Ishikawa (cell line): Measurements from ENCODE around the gene KCNJ6.

ENCODE experiments used
- CREB1 ChIP-seq: IDR thresholded peaks from 2 replicates; pipeline ENCODE4 v1.6.1; 2012; ENCODE audit warnings: low read depth
- EGR1 ChIP-seq: IDR thresholded peaks from 2 replicates; pipeline ENCODE4 v1.6.1; 2012
- EP300 ChIP-seq: IDR thresholded peaks from 2 replicates; pipeline ENCODE4 v1.6.1; 2012; ENCODE audit warnings: borderline replicate concordance
- FOXM1 ChIP-seq: IDR thresholded peaks from 2 replicates; pipeline ENCODE4 v1.6.1; 2012; ENCODE audit warnings: low read depth, borderline replicate concordance
- NFIC ChIP-seq: IDR thresholded peaks from 2 replicates; pipeline ENCODE4 v1.6.1; 2012
- RAD21 ChIP-seq: IDR thresholded peaks from 2 replicates; pipeline ENCODE4 v1.6.1; 2012; ENCODE audit warnings: low read depth
- TAF1 ChIP-seq: IDR thresholded peaks from 2 replicates; pipeline ENCODE4 v1.6.1; 2012; ENCODE audit warnings: low read depth, mild to moderate bottlenecking
- TCF12 ChIP-seq: IDR thresholded peaks from 2 replicates; pipeline ENCODE4 v1.6.1; 2012; ENCODE audit warnings: low read depth
- TEAD4 ChIP-seq: IDR thresholded peaks from 2 replicates; pipeline ENCODE4 v1.6.1; 2012
- YY1 ChIP-seq: IDR thresholded peaks from 2 replicates; pipeline ENCODE4 v1.6.1; 2012; ENCODE audit warnings: low read depth
- TF ChIP-seq, protein P1 (sequence below): IDR thresholded peaks from 2 replicates; pipeline ENCODE4 v1.6.1; 2012
- TF ChIP-seq, protein P2 (sequence below): IDR thresholded peaks from 2 replicates; pipeline ENCODE4 v1.6.1; 2012
- TF ChIP-seq, protein P3 (sequence below): IDR thresholded peaks from 2 replicates; pipeline ENCODE4 v1.6.1; 2012; ENCODE audit warnings: low read depth, mild to moderate bottlenecking

DNA sequence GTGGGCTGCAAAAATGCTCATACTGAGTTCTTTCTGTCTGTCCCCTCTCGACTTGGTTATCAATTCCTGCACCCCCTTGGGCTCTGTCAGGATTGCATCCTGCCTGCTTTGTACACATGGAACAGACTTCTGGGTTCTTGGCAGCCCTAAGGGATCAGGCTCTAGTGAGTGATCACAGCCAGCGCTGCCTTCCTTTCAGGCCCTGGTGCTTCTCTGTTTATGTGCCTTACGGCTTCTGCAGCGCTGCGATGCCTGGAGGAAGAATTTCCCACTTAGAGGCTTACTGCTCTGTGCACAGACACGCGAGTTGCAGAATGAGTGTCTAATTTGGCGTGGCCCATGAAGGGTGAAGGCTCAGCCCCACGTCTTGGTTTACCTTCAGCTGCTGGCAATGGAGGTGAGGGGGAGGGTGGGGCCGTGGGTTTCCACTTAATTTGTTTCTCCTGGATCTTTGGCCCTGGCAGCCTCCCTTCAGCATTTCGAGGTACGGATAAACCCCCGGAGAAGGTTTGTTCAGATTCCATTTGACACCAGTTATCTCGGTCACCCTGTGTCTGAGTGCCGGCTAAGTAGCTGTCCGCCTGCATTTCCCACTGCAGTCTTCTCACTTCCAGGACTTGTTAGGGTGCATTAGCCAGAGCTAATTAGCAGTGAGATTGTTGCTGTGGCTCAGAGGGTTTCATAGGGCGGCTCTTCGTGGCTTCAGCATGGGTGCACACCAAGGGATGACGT lies 322.4 kb downstream of the KCNJ6 start:
- TF ChIP-seq, protein P1, sequence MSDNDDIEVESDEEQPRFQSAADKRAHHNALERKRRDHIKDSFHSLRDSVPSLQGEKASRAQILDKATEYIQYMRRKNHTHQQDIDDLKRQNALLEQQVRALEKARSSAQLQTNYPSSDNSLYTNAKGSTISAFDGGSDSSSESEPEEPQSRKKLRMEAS = no peak
- TF ChIP-seq FOXM1 (no peak), TEAD4 (no peak), RAD21 (no peak), CREB1 (no peak), EP300 (no peak), TCF12 (no peak), NFIC (no peak), TAF1 (no peak), YY1 (no peak), EGR1 (no peak)
- TF ChIP-seq, protein P2, sequence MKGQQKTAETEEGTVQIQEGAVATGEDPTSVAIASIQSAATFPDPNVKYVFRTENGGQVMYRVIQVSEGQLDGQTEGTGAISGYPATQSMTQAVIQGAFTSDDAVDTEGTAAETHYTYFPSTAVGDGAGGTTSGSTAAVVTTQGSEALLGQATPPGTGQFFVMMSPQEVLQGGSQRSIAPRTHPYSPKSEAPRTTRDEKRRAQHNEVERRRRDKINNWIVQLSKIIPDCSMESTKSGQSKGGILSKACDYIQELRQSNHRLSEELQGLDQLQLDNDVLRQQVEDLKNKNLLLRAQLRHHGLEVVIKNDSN = no peak
- TF ChIP-seq, protein P3, sequence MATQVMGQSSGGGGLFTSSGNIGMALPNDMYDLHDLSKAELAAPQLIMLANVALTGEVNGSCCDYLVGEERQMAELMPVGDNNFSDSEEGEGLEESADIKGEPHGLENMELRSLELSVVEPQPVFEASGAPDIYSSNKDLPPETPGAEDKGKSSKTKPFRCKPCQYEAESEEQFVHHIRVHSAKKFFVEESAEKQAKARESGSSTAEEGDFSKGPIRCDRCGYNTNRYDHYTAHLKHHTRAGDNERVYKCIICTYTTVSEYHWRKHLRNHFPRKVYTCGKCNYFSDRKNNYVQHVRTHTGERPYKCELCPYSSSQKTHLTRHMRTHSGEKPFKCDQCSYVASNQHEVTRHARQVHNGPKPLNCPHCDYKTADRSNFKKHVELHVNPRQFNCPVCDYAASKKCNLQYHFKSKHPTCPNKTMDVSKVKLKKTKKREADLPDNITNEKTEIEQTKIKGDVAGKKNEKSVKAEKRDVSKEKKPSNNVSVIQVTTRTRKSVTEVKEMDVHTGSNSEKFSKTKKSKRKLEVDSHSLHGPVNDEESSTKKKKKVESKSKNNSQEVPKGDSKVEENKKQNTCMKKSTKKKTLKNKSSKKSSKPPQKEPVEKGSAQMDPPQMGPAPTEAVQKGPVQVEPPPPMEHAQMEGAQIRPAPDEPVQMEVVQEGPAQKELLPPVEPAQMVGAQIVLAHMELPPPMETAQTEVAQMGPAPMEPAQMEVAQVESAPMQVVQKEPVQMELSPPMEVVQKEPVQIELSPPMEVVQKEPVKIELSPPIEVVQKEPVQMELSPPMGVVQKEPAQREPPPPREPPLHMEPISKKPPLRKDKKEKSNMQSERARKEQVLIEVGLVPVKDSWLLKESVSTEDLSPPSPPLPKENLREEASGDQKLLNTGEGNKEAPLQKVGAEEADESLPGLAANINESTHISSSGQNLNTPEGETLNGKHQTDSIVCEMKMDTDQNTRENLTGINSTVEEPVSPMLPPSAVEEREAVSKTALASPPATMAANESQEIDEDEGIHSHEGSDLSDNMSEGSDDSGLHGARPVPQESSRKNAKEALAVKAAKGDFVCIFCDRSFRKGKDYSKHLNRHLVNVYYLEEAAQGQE = no peak
